Endothelial cell of umbilical vein (primary cell): Measurements from ENCODE around the gene ARHGEF7. TPM values are rescaled to one million over a fixed set of nuclear protein-coding genes. Genes with fewer than 3 reads are reported as not detected.

Source experiments
- BruUV-seq: library from RNA; stranded (reverse); fragments of 400-500 nt; replicated peaks from 2 replicates; lab custom pipeline; 2021; lab: Mats Ljungman, UMichigan
- CTCF ChIA-PET: fragments of 300-600, 350-600 bp; sonication (Branson Sonifier 250); formaldehyde crosslinking; loops from one replicate; lab custom pipeline; 2021; ENCODE audit warnings: antibody characterized with exemption, inconsistent platforms; lab: Charles Lee
- POLR2A ChIA-PET: fragments of 300-600, 350-600 bp; sonication (Branson Sonifier 250); formaldehyde crosslinking; loops from one replicate; lab custom pipeline; 2021; ENCODE audit warnings: antibody characterized with exemption, inconsistent platforms; lab: Charles Lee
- DNase-seq: peaks from one replicate; pipeline ENCODE4 v3.0.0-alpha.2; 2011; ENCODE audit warnings: low read depth, low spot score
- FAIRE-seq: peaks from 2 replicates; lab custom pipeline; 2011; peaks lifted over from hg19 to GRCh38; lab: Jason Lieb, UNC
- H2AFZ ChIP-seq: 2 replicates; pipeline ENCODE4 v1.6.0; 2012; ENCODE audit warnings: low read depth, low read length, control low read depth, inconsistent platforms
- H3K27ac ChIP-seq: 2 replicates; pipeline ENCODE4 v1.5.1; 2011; ENCODE audit warnings: low read depth, mild to moderate bottlenecking, control low read depth, low read length, moderate library complexity; ENCODE audit not compliant: insufficient read depth
- H3K27me3 ChIP-seq, 2 experiments: 2 replicates each; pipeline versions ENCODE4 v1.6.0 to v1.6.1; 2011; ENCODE audit warnings: low read length in 2 of 2, mixed read lengths in 1 of 2; ENCODE audit not compliant: control insufficient read depth in 2 of 2, insufficient read depth in 2 of 2
- H3K36me3 ChIP-seq, 2 experiments: 2 replicates in 1 of 2; 3 replicates in 1 of 2; pipeline ENCODE4 v1.5.1; 2011; ENCODE audit warnings: low read length in 2 of 2, mild to moderate bottlenecking in 1 of 2, moderate library complexity in 1 of 2; ENCODE audit not compliant: control insufficient read depth in 2 of 2, insufficient read depth in 2 of 2; ENCODE audit errors: extremely low read depth in 1 of 2
- H3K4me1 ChIP-seq: 3 replicates; pipeline ENCODE4 v1.5.1; 2011; ENCODE audit warnings: mild to moderate bottlenecking, low read length; ENCODE audit not compliant: control insufficient read depth, insufficient read depth; ENCODE audit errors: extremely low read depth
- H3K4me2 ChIP-seq: 2 replicates; pipeline ENCODE4 v1.6.1; 2011; ENCODE audit warnings: low read length, control low read depth, mixed read lengths; ENCODE audit not compliant: insufficient read depth
- H3K4me3 ChIP-seq, 3 experiments: fragments of 200-600 bp in 1 of 3; sonication (generic), shearing (Covaris generic) in 1 of 3; replicated peaks in 1 of 3; 2 replicates each; pipeline ENCODE4 v1.5.1; 2011 to 2016; ENCODE audit warnings: control low read depth in 3 of 3, low read length in 3 of 3, mild to moderate bottlenecking in 2 of 3, inconsistent platforms in 1 of 3, low read depth in 1 of 3, moderate library complexity in 1 of 3; ENCODE audit not compliant: insufficient read depth in 1 of 3
- H3K79me2 ChIP-seq: 2 replicates; pipeline ENCODE4 v1.6.0; 2012; ENCODE audit warnings: low read length, inconsistent platforms; ENCODE audit not compliant: control insufficient read depth, insufficient read depth
- H3K9ac ChIP-seq: replicated peaks from 2 replicates; pipeline ENCODE3; 2011; ENCODE audit warnings: low read length, control low read depth; ENCODE audit not compliant: insufficient read depth; ENCODE audit errors: extremely low read depth
- H3K9me1 ChIP-seq: replicated peaks from 3 replicates; pipeline ENCODE4 v1.6.0; 2011; ENCODE audit warnings: mild to moderate bottlenecking, low read length; ENCODE audit not compliant: control insufficient read depth, insufficient read depth; ENCODE audit errors: extremely low read depth
- H3K9me3 ChIP-seq: replicated peaks from 2 replicates; pipeline ENCODE4 v1.5.1; 2012; ENCODE audit warnings: low read length, inconsistent platforms; ENCODE audit not compliant: control insufficient read depth, insufficient read depth
- H4K20me1 ChIP-seq: replicated peaks from 2 replicates; pipeline ENCODE3; 2011; ENCODE audit warnings: mild to moderate bottlenecking, low read length; ENCODE audit not compliant: control insufficient read depth, insufficient read depth; ENCODE audit errors: extremely low read depth
- FOS ChIP-seq: IDR thresholded peaks from 2 replicates; pipeline ENCODE4 v1.6.1; 2011; ENCODE audit warnings: mild to moderate bottlenecking, low read length, moderate library complexity, borderline replicate concordance; ENCODE audit not compliant: insufficient read depth
- MAX ChIP-seq: IDR thresholded peaks from 2 replicates; pipeline ENCODE4 v1.6.1; 2011; ENCODE audit not compliant: insufficient read depth, insufficient read length
- POLR2AphosphoS5 ChIP-seq: IDR thresholded peaks from 2 replicates; pipeline ENCODE4 v1.6.1; 2012; ENCODE audit warnings: low read depth, mild to moderate bottlenecking, control low read depth, low read length, moderate library complexity; ENCODE audit not compliant: insufficient read depth
- dilution Hi-C: fragments of 300-500 bp; cut with MboI; formaldehyde crosslinking; loops from one replicate; pipeline ENCODE4 v1.15.0; 2019; ENCODE audit warnings: low sequenced_read_pairs; ENCODE audit not compliant: extremely low pct_ligation_motif_present
- intact Hi-C: fragments of 100-400 bp; cut with micrococcal nuclease; formaldehyde crosslinking; loops from one replicate; pipeline ENCODE4 v1.10.0; 2022
- polyA plus RNA-seq, 4 experiments: library from polyadenylated mRNA; depleted of rRNA in 3 of 4; stranded (reverse) in 3 of 4; unstranded in 1 of 4; fragments of >200 nt; gene quantifications; 2 replicates each; pipeline versions ENCODE4 v1.2.1 to v1.2.3, GENCODE V29; 2011 to 2012; ENCODE audit warnings: missing spikeins in 1 of 4
- total RNA-seq: library from RNA; stranded (reverse); gene quantifications from 2 replicates; pipeline ENCODE4 v1.2.3, GENCODE V29; 2021
- TF ChIP-seq, protein P1 (sequence below), 2 donors: IDR thresholded peaks; 1 replicate in 1 of 2; 2 replicates in 1 of 2; pipeline ENCODE4 v1.5.1; 2011; ENCODE audit warnings: low read length in 2 of 2, mild to moderate bottlenecking in 2 of 2, moderate library complexity in 2 of 2, control low read depth in 1 of 2, inconsistent platforms in 1 of 2, low read depth in 1 of 2; ENCODE audit not compliant: insufficient read depth in 1 of 2; ENCODE audit errors: extremely low read depth in 1 of 2

ARHGEF7 gene
- total and polyA plus RNA-seq, 2 donors (not counting 3 experiments of a cell fraction or from before 2014, with no cell fraction given) = 94.9 to 155 TPM

DNA sequence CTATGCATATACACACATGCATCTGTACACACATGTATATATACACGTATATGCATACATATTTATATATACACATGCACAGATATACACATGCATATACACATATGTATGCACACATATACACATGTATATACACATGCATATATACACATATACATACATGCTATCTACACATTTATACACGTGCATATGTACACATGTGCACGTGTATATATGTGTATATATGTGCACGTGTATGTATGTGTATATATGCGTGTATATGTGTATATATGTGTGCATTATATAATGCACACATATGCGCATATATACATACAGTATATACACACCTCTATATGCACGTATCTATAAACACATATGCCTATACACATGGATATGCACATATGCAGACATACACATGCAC, 17.8 kb downstream of the ARHGEF7 start:
- Histone ChIP-seq H3K9ac (no peak overlapping the region), H3K79me2 (no peaks in the 10 kb centered on the region), H3K9me1 (no peaks in the 10 kb centered on the region), H3K27me3 (peaks cover 5 to 16% of the 10 kb centered on the region in 2 experiments), H3K4me3 (no peak overlapping the region), H3K27ac (no peak overlapping the region), H3K36me3 (no peaks in the 10 kb centered on the region), H3K4me2 (no peak overlapping the region), H2AFZ (no peak overlapping the region), H3K4me1 (no peaks in the 10 kb centered on the region), H4K20me1 (no peaks in the 10 kb centered on the region), H3K9me3 (no peaks in the 10 kb centered on the region)
- FAIRE-seq (no peak), DNase-seq (no peak)
- intact Hi-C loops = no loop called here
- CTCF ChIA-PET = no interaction called here
- no peak for TF ChIP-seq MAX
- POLR2A ChIA-PET = no interaction called here
- dilution Hi-C loops = no loop called here
- no TSS peak for BruUV-seq

- H3K36me3 ChIP-seq = no peaks in the 10 kb centered on the region
- intact Hi-C loops (no loop called here), dilution Hi-C loops (no loop called here)
- H3K27me3 ChIP-seq = peaks cover 18 to 20% of the 10 kb centered on the region in 2 experiments
- POLR2A ChIA-PET = no interaction called here
- no peak for DNase-seq
- TF ChIP-seq POLR2AphosphoS5 (no peak), FOS (no peak)
- TF ChIP-seq, protein P1, sequence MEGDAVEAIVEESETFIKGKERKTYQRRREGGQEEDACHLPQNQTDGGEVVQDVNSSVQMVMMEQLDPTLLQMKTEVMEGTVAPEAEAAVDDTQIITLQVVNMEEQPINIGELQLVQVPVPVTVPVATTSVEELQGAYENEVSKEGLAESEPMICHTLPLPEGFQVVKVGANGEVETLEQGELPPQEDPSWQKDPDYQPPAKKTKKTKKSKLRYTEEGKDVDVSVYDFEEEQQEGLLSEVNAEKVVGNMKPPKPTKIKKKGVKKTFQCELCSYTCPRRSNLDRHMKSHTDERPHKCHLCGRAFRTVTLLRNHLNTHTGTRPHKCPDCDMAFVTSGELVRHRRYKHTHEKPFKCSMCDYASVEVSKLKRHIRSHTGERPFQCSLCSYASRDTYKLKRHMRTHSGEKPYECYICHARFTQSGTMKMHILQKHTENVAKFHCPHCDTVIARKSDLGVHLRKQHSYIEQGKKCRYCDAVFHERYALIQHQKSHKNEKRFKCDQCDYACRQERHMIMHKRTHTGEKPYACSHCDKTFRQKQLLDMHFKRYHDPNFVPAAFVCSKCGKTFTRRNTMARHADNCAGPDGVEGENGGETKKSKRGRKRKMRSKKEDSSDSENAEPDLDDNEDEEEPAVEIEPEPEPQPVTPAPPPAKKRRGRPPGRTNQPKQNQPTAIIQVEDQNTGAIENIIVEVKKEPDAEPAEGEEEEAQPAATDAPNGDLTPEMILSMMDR (IDR thresholded peaks at IDR 0.05; ENCODE audit: extremely low read depth in 1 of 2, insufficient read depth in 1 of 2, low read depth in 1 of 2, low read length in 2 of 2) = no peak
- CTCF ChIA-PET = no interaction called here
- no peak overlapping the region for H3K4me2 ChIP-seq
- H3K4me3 ChIP-seq = no peak overlapping the region
- no peaks in the 10 kb centered on the region for H3K9me1 ChIP-seq
- BruUV-seq = no TSS peak
- FAIRE-seq = no peak
- H3K27ac ChIP-seq = no peak overlapping the region
- H3K79me2 ChIP-seq = no peaks in the 10 kb centered on the region
- H3K9me3 ChIP-seq = no peaks in the 10 kb centered on the region
- no peaks in the 10 kb centered on the region for H4K20me1 ChIP-seq
- H3K9ac ChIP-seq = no peak overlapping the region
- no peak overlapping the region for H2AFZ ChIP-seq
- H3K4me1 ChIP-seq = no peaks in the 10 kb centered on the region
Observed at GRCh38 chr13:111139452-111139851, 24.3 kb downstream of the ARHGEF7 start.
